SU-DHL-6 (cell line): ENCODE results near the gene PSMB9.

Experiments
- H2AFZ ChIP-seq: fragments of 200-600 bp; sonication (generic); 2 replicates; pipeline ENCODE4 v1.6.1; 2014; ENCODE audit warnings: low read depth, mild to moderate bottlenecking, moderate library complexity, mixed read lengths, antibody characterized with exemption, low read length; ENCODE audit not compliant: severe bottlenecking
- H3F3A ChIP-seq: fragments of 200-600 bp; shearing (Covaris generic); 2 replicates; pipeline ENCODE4 v1.6.0; 2016; ENCODE audit warnings: antibody characterized with exemption, mild to moderate bottlenecking; ENCODE audit not compliant: insufficient read depth
- H3K27ac ChIP-seq: fragments of 200-600 bp; sonication (generic); 2 replicates; pipeline ENCODE4 v1.5.1; 2016; ENCODE audit warnings: low read depth, mild to moderate bottlenecking, low read length, moderate library complexity, mixed read lengths
- H3K27me3 ChIP-seq: fragments of 200-600 bp; sonication (generic), shearing (Covaris generic); 2 replicates; pipeline ENCODE4 v1.6.0; 2014; ENCODE audit warnings: mild to moderate bottlenecking, low read length
- H3K36me3 ChIP-seq: fragments of 200-600 bp; sonication (generic); 2 replicates; pipeline ENCODE4 v1.6.1; 2014; ENCODE audit warnings: mild to moderate bottlenecking, low read length, mixed read lengths
- H3K4me2 ChIP-seq: fragments of 300-600, 200-600 bp; shearing (Covaris generic), sonication (generic); 2 replicates; pipeline ENCODE4 v1.6.0; 2014; ENCODE audit warnings: low read length, low read depth, mild to moderate bottlenecking; ENCODE audit not compliant: poor library complexity, severe bottlenecking
- H3K4me3 ChIP-seq: fragments of 200-600 bp; sonication (generic); 2 replicates; pipeline ENCODE4 v1.5.1; 2014; ENCODE audit warnings: antibody characterized with exemption, low read length, mild to moderate bottlenecking, mixed read lengths; ENCODE audit not compliant: insufficient read depth, poor library complexity, severe bottlenecking
- H3K79me2 ChIP-seq: fragments of 200-600 bp; sonication (generic); 2 replicates; pipeline ENCODE4 v1.6.1; 2014; ENCODE audit warnings: mild to moderate bottlenecking, low read length, moderate library complexity; ENCODE audit not compliant: insufficient read depth
- H3K9ac ChIP-seq: fragments of 200-600 bp; sonication (generic); 2 replicates; pipeline ENCODE4 v1.7.0; 2014; ENCODE audit warnings: mild to moderate bottlenecking, low read length
- H3K9me2 ChIP-seq: fragments of 200-600 bp; sonication (generic); replicated peaks from 2 replicates; pipeline ENCODE4 v1.6.1; 2014; ENCODE audit warnings: low read length; ENCODE audit not compliant: insufficient read depth
- H3K9me3 ChIP-seq: fragments of 200-600 bp; sonication (generic); 2 replicates; pipeline ENCODE4 v1.6.1; 2014; ENCODE audit warnings: low read length, mixed read lengths; ENCODE audit not compliant: insufficient read depth
- H4K20me1 ChIP-seq: fragments of 200-600 bp; sonication (generic); 2 replicates; pipeline ENCODE4 v1.6.1; 2014; ENCODE audit warnings: low read depth, mild to moderate bottlenecking, antibody characterized with exemption, low read length, moderate library complexity, mixed read lengths
- CTCF ChIP-seq: fragments of 200-600 bp; sonication (generic); IDR thresholded peaks from one replicate; pipeline ENCODE4 v1.5.1; 2017; ENCODE audit warnings: antibody characterized with exemption, mild to moderate bottlenecking, low read length, moderate library complexity; ENCODE audit not compliant: insufficient read depth, poor library complexity, severe bottlenecking
- EZH2phosphoT487 ChIP-seq: fragments of 200-600 bp; sonication (generic), shearing (Covaris generic); conservative IDR thresholded peaks from 2 replicates; pipeline ENCODE4 v1.6.1; 2018; ENCODE audit warnings: mild to moderate bottlenecking, antibody characterized with exemption, low read length, moderate library complexity, mixed read lengths

Gene PSMB9

GRCh38 chr6:32829495-32829894 is 24.5 kb upstream of the PSMB9 start:
- no peaks in the 10 kb centered on the region for H3K9me2 ChIP-seq
- H3F3A ChIP-seq: no peaks in the 10 kb centered on the region
- H3K27me3 ChIP-seq: no peaks in the 10 kb centered on the region
- no peaks in the 10 kb centered on the region for H3K79me2 ChIP-seq
- H3K9ac ChIP-seq: no peak overlapping the region
- H2AFZ ChIP-seq: no peak overlapping the region
- TF ChIP-seq CTCF: no peak
- no peak for TF ChIP-seq EZH2phosphoT487
- peaks cover 12% of the 10 kb centered on the region; the same call in 1 of the 2 replicates for H3K36me3 ChIP-seq
- H3K27ac ChIP-seq: no peak overlapping the region
- no peak overlapping the region for H3K4me2 ChIP-seq
- no peaks in the 10 kb centered on the region for H4K20me1 ChIP-seq
- H3K9me3 ChIP-seq: no peaks in the 10 kb centered on the region
- H3K4me3 ChIP-seq: no peak overlapping the region

- Histone ChIP-seq H3K4me3 (no peak overlapping the region), H3K79me2 (no peaks in the 10 kb centered on the region), H3K9me3 (no peaks in the 10 kb centered on the region), H3K4me2 (no peak overlapping the region), H3K9me2 (no peaks in the 10 kb centered on the region), H2AFZ (no peak overlapping the region), H3K27ac (no peak overlapping the region), H3K36me3 (peaks cover 12% of the 10 kb centered on the region; the same call in 1 of the 2 replicates), H3K27me3 (no peaks in the 10 kb centered on the region), H4K20me1 (no peaks in the 10 kb centered on the region), H3K9ac (no peak overlapping the region), H3F3A (no peaks in the 10 kb centered on the region)
- TF ChIP-seq EZH2phosphoT487: no peak
- TF ChIP-seq CTCF: no peak
These were observed 24.0 kb upstream of the PSMB9 start for GRCh38 chr6:32830017-32830416.

- Histone ChIP-seq H3K27ac (no peak overlapping the region), H3K4me2 (no peak overlapping the region), H3K9ac (no peak overlapping the region), H3K9me3 (no peaks in the 10 kb centered on the region), H3K27me3 (no peaks in the 10 kb centered on the region), H3K9me2 (no peaks in the 10 kb centered on the region), H3K36me3 (peaks cover 12% of the 10 kb centered on the region; the same call in 1 of the 2 replicates), H3K79me2 (no peaks in the 10 kb centered on the region), H4K20me1 (no peaks in the 10 kb centered on the region), H2AFZ (no peak overlapping the region), H3F3A (no peaks in the 10 kb centered on the region), H3K4me3 (no peak overlapping the region)
- TF ChIP-seq EZH2phosphoT487 (no peak), CTCF (no peak)
These were observed 23.1 kb upstream of the PSMB9 start for GRCh38 chr6:32830936-32831335.
